ENCODE results near the gene NUS1.
"Not testable (repeated sequence)": the region's sequence is repeated elsewhere in the genome, so short reads cannot be mapped to it uniquely, and the experiment has no call there.

The NUS1 gene

GRCh38 chr6:117706936-117707509 lies 31.8 kb downstream of the NUS1 start:
- DNase-seq = not testable (repeated sequence)

DNA sequence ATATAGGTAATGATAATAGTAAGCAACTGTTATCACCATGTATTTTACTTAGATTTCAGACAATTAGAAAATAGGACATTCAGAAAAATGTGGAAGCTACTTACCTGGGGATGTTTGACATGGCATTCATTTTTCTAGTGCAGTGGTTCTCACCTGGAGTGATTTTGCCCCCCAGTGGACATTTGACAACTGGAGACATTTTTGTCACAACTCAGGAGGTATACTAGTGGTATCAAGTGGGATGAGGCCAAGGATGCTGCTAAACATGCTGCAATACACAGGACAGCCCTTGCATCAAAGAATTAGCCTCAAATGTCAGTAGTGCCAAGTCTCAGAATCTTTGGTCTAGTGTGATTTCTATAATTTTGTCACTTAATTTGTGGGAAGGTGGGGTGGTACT lies 36.1 kb downstream of the NUS1 start:
- no peak for DNase-seq

DNA sequence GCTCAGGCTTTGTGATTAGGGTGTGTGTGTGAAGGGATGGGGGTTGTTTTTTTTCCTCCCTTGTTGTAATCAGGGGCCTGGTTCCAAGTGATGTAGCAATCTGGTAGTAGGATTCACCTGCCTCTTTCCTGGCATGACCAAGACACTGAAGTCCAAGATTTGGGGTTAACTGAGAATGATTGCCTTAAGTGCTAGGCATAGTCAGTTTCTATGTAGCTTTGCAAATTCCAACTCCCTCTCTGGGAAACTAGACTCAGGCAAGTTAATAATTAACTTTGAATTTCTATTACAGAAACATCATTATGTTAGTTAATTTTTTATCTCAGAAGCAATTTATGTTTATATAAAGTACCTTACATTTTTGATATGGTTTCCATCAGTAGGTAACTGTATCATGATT lies 43.6 kb downstream of the NUS1 start:
- no peak for DNase-seq

GRCh38 chr6:117721520-117721919 lies 46.3 kb downstream of the NUS1 start:
- not testable (repeated sequence) for DNase-seq

DNA sequence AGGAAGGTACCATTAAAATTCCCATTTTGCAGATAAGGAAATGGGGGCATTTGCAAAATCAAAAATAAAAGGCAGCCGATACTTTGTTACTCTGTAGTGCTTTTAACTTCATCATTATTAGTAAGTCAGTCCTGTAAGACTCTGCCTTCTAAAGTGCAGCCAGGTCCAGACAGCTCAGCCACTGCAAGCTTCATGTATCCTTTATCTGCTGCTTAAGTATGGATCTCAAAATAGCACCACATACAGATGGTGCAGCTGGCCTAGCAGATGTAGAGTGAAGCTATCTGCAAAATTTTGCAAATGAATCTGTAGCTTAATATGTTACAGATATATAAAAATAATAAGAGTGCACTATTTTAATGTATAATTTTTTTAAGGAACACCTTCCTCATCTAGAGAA lies 53.4 kb downstream of the NUS1 start:
- DNase-seq = no peak

GRCh38 chr6:117729613-117730012 lies 54.3 kb downstream of the NUS1 start:
- no peak for DNase-seq

GRCh38 chr6:117733341-117733740 lies 58.1 kb downstream of the NUS1 start:
- DNase-seq = no peak

DNA sequence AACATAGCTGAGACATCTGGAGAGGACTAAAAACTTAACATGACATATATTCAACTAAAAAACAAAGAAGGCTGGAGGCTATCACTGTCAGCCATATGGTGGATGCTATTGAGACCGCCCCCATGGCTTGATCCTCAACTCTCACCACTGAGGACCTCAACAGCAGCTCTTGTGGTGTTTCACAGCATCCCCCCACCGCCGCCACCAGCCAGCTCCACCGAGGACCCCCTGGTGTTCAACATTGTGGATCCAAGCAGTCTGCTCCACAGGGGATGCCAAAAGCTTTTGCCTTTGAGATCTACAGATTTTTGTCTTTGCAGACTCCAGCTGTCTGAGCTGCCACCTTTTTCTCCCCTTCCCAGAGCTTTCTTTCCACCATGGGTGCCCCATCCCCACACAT lies 64.6 kb downstream of the NUS1 start:
- DNase-seq = no peak

DNA sequence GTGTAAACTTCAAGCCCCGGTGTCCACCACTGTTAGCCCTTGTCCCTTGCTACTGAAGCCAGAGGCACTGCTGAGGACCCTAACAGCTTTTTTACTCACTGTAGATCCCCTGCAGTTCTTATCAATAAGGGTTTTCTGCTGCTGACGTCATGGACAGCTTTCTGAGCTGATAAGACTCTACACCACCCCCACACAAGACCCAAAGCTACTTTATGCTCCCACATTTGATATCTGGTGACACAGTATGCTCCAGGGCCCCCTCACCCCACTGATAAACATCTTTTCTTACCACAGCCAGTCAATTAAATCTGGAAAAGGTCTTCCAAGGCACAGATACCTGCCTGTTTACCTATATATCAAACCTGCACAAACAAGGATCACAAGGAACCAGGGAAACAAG lies 65.3 kb downstream of the NUS1 start:
- DNase-seq = no peak

DNA sequence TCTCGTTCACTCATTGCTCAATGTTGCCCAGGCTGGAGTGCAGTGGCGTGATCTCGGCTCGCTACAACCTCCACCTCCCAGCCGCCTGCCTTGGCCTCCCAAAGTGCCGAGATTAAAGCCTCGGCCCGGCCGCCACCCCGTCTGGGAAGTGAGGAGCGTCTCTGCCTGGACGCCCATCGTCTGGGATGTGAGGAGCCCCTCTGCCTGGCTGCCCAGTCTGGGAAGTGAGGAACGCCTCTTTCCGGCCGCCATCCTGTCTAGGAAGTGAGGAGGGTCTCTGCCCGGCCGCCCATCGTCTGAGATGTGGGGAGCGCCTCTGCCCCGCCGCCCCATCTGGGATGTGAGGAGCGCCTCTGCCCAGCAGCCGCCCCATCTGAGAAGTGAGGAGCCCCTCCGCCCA lies 75.4 kb downstream of the NUS1 start:
- not testable (repeated sequence) for DNase-seq
